Trophoblast cell (in vitro differentiated cells and primary cell): ENCODE data around the gene CACNA2D3. TPM values are rescaled to one million over a fixed set of nuclear protein-coding genes. Genes with fewer than 3 reads are reported as not detected.
A peak's percentile ranks its signal among the peaks of the same experiment; 100 is the strongest.

Experiments used
- DNase-seq, 2 donors: peaks; one replicate each; pipeline ENCODE4 v3.0.0-alpha.2; 2016
- H2AFZ ChIP-seq: 2 replicates; pipeline ENCODE4 v1.6.1; 2013; ENCODE audit warnings: low read length, moderate library complexity, mild to moderate bottlenecking; ENCODE audit not compliant: insufficient read depth, poor library complexity
- H2AK5ac ChIP-seq: 2 replicates; pipeline ENCODE4 v1.6.1; 2013; ENCODE audit warnings: mild to moderate bottlenecking, low read length
- H2BK120ac ChIP-seq: 2 replicates; pipeline ENCODE4 v1.6.1; 2013; ENCODE audit warnings: low read length, mild to moderate bottlenecking, moderate library complexity; ENCODE audit not compliant: insufficient read depth, poor library complexity
- H2BK12ac ChIP-seq: 2 replicates; pipeline ENCODE4 v1.6.1; 2013; ENCODE audit warnings: mild to moderate bottlenecking, low read length, moderate library complexity
- H2BK5ac ChIP-seq: 2 replicates; pipeline ENCODE4 v1.6.1; 2013; ENCODE audit warnings: low read length, low read depth, moderate library complexity, mild to moderate bottlenecking; ENCODE audit not compliant: poor library complexity
- H3K14ac ChIP-seq: 2 replicates; pipeline ENCODE4 v1.6.1; 2013; ENCODE audit warnings: mild to moderate bottlenecking, low read length
- H3K18ac ChIP-seq: 2 replicates; pipeline ENCODE4 v1.6.1; 2013; ENCODE audit warnings: mild to moderate bottlenecking, low read length
- H3K23ac ChIP-seq: 2 replicates; pipeline ENCODE4 v1.6.1; 2013; ENCODE audit warnings: low read length
- H3K27ac ChIP-seq: 2 replicates; pipeline ENCODE4 v1.5.1; 2013; ENCODE audit warnings: low read depth, mild to moderate bottlenecking, inconsistent platforms, low read length, moderate library complexity
- H3K27me3 ChIP-seq: 2 replicates; pipeline ENCODE4 v1.6.1; 2013; ENCODE audit warnings: inconsistent platforms, mild to moderate bottlenecking, low read length, moderate library complexity; ENCODE audit not compliant: insufficient read depth
- H3K36me3 ChIP-seq, 2 experiments: 1 replicate in 1 of 2; 2 replicates in 1 of 2; pipeline ENCODE4 v1.6.1; 2013; ENCODE audit warnings: low read length in 2 of 2, mild to moderate bottlenecking in 2 of 2, moderate library complexity in 1 of 2; ENCODE audit not compliant: insufficient read depth in 2 of 2, control insufficient read depth in 1 of 2
- H3K4ac ChIP-seq: 2 replicates; pipeline ENCODE4 v1.6.1; 2013; ENCODE audit warnings: low read depth, mild to moderate bottlenecking, low read length, moderate library complexity
- H3K4me1 ChIP-seq, 2 experiments: 1 replicate in 1 of 2; 2 replicates in 1 of 2; pipeline ENCODE4 v1.6.1; 2013; ENCODE audit warnings: low read length in 2 of 2, mild to moderate bottlenecking in 2 of 2, moderate library complexity in 1 of 2; ENCODE audit not compliant: insufficient read depth in 2 of 2, control insufficient read depth in 1 of 2
- H3K4me2 ChIP-seq: 2 replicates; pipeline ENCODE4 v1.6.1; 2013; ENCODE audit warnings: inconsistent platforms, mild to moderate bottlenecking, low read length, moderate library complexity
- H3K4me3 ChIP-seq: 2 replicates; pipeline ENCODE4 v1.5.1; 2013; ENCODE audit warnings: mild to moderate bottlenecking, low read depth, low read length, inconsistent platforms
- H3K79me1 ChIP-seq: one replicate; pipeline ENCODE4 v1.6.1; 2013; ENCODE audit warnings: low read length
- H3K79me2 ChIP-seq: 2 replicates; pipeline ENCODE4 v1.6.1; 2013; ENCODE audit warnings: low read length, mild to moderate bottlenecking; ENCODE audit not compliant: control insufficient read depth, insufficient read depth, poor library complexity
- H3K9ac ChIP-seq: 2 replicates; pipeline ENCODE4 v1.6.1; 2013; ENCODE audit warnings: mild to moderate bottlenecking, low read length
- H3K9me3 ChIP-seq: 2 replicates; pipeline ENCODE4 v1.6.1; 2013; ENCODE audit warnings: low read depth, mild to moderate bottlenecking, control low read depth, inconsistent platforms, low read length; ENCODE audit not compliant: insufficient read depth
- H4K12ac ChIP-seq: 2 replicates; pipeline ENCODE4 v1.6.1; 2013; ENCODE audit warnings: low read depth, mild to moderate bottlenecking, low read length, moderate library complexity
- H4K8ac ChIP-seq: 2 replicates; pipeline ENCODE4 v1.6.1; 2013; ENCODE audit warnings: low read depth, mild to moderate bottlenecking, low read length, moderate library complexity
- H4K91ac ChIP-seq: one replicate; pipeline ENCODE4 v1.6.1; 2013; ENCODE audit warnings: low read depth, mild to moderate bottlenecking, low read length, moderate library complexity
- WGBS: extraction: QIAGEN DNeasy Blood & Tissue Kit; methylation state at CpG from one replicate; pipeline ENCODE4 v1.1.7; 2013; ENCODE audit warnings: missing lambda C conversion rate; ENCODE audit not compliant: insufficient read length, insufficient coverage; ENCODE audit errors: extremely low coverage; 5-methylcytosine and 5-hydroxymethylcytosine counted together
- polyA plus RNA-seq: library from polyadenylated mRNA; stranded (reverse); fragments of 200-250 nt; gene quantifications from 2 replicates; pipeline ENCODE4 v1.2.3, GENCODE V29; 2013

Gene CACNA2D3
- polyA plus RNA-seq: 3.0 and 3.6 TPM in 2 replicates

- H3K18ac ChIP-seq: no peak within 1 kb of the TSS
- peaks cover 2% of the 10 kb centered on the region for H3K79me2 ChIP-seq
- peak within 1 kb of the TSS; percentile 70 for H3K4me3 ChIP-seq
- H3K4me2 ChIP-seq: peak within 1 kb of the TSS; percentile 98
- no peak within 1 kb of the TSS for H2BK120ac ChIP-seq
- peak in 1 of 2 donors; percentile 39 for DNase-seq
- H3K27me3 ChIP-seq: peaks cover 48% of the 10 kb centered on the region
- H3K4ac ChIP-seq: no peak within 1 kb of the TSS
- no peak within 1 kb of the TSS for H2BK12ac ChIP-seq
- H3K79me1 ChIP-seq: no peaks in the 10 kb centered on the region
- no peak within 1 kb of the TSS for H3K23ac ChIP-seq
- H2AK5ac ChIP-seq: no peak within 1 kb of the TSS
- no peak within 1 kb of the TSS for H3K27ac ChIP-seq
- no peak within 1 kb of the TSS for H2BK5ac ChIP-seq
- H3K9ac ChIP-seq: no peak within 1 kb of the TSS
- H2AFZ ChIP-seq: peak within 1 kb of the TSS; percentile 61
- H4K12ac ChIP-seq: no peak within 1 kb of the TSS
- no peak within 1 kb of the TSS for H4K91ac ChIP-seq
- no peak within 1 kb of the TSS for H4K8ac ChIP-seq
- H3K9me3 ChIP-seq: peaks cover 2% of the 10 kb centered on the region
- H3K36me3 ChIP-seq: no peaks in the 10 kb centered on the region
- no peak within 1 kb of the TSS for H3K14ac ChIP-seq
- no CpG with 5 or more reads among the region's 100 CpGs for WGBS
- H3K4me1 ChIP-seq: peaks cover 8 to 10% of the 10 kb centered on the region in 2 experiments
Measured at GRCh38 chr3:54122324-54123002, at the start of gene CACNA2D3. TSS of gene CACNA2D3 (plus strand) at chr3:54122552.

GRCh38 chr3:54073386-54073785, 49.0 kb upstream of the CACNA2D3 start:
- no CpG with 5 or more reads among the region's 4 CpGs for WGBS
- H3K18ac ChIP-seq: no peak overlapping the region
- H3K4ac ChIP-seq: no peak overlapping the region
- H3K27ac ChIP-seq: no peak overlapping the region
- H3K23ac ChIP-seq: no peak overlapping the region
- no peaks in the 10 kb centered on the region for H3K36me3 ChIP-seq
- H2BK120ac ChIP-seq: no peak overlapping the region
- no peak overlapping the region for H3K9ac ChIP-seq
- H2BK5ac ChIP-seq: no peak overlapping the region
- no peaks in the 10 kb centered on the region for H3K79me1 ChIP-seq
- H3K4me3 ChIP-seq: no peak overlapping the region
- peaks cover 3 to 6% of the 10 kb centered on the region in 2 experiments for H3K4me1 ChIP-seq
- no peak overlapping the region for H2AK5ac ChIP-seq
- no peak overlapping the region for H3K14ac ChIP-seq
- H4K12ac ChIP-seq: no peak overlapping the region
- H3K27me3 ChIP-seq: no peaks in the 10 kb centered on the region
- no peak overlapping the region for H4K8ac ChIP-seq
- no peak overlapping the region for H2BK12ac ChIP-seq
- H3K4me2 ChIP-seq: no peak overlapping the region
- H4K91ac ChIP-seq: no peak overlapping the region
- H3K9me3 ChIP-seq: peaks cover 10% of the 10 kb centered on the region
- no peaks in the 10 kb centered on the region for H3K79me2 ChIP-seq
- H2AFZ ChIP-seq: no peak overlapping the region
- no peak for DNase-seq

GRCh38 chr3:54079314-54079713, 43.0 kb upstream of the CACNA2D3 start:
- no peaks in the 10 kb centered on the region for H3K27me3 ChIP-seq
- no peak overlapping the region for H3K23ac ChIP-seq
- no peak for DNase-seq
- no peak overlapping the region for H3K14ac ChIP-seq
- no CpG with 5 or more reads among the region's 4 CpGs for WGBS
- no peaks in the 10 kb centered on the region for H3K79me1 ChIP-seq
- H4K91ac ChIP-seq: no peak overlapping the region
- H4K12ac ChIP-seq: no peak overlapping the region
- H2BK5ac ChIP-seq: no peak overlapping the region
- H3K4me1 ChIP-seq: no peaks in the 10 kb centered on the region
- H3K79me2 ChIP-seq: no peaks in the 10 kb centered on the region
- H2AK5ac ChIP-seq: no peak overlapping the region
- no peak overlapping the region for H3K27ac ChIP-seq
- H3K9me3 ChIP-seq: no peaks in the 10 kb centered on the region
- H3K18ac ChIP-seq: no peak overlapping the region
- no peak overlapping the region for H3K9ac ChIP-seq
- H2AFZ ChIP-seq: no peak overlapping the region
- no peak overlapping the region for H3K4ac ChIP-seq
- no peak overlapping the region for H2BK120ac ChIP-seq
- H3K4me3 ChIP-seq: no peak overlapping the region
- no peak overlapping the region for H3K4me2 ChIP-seq
- no peak overlapping the region for H2BK12ac ChIP-seq
- H3K36me3 ChIP-seq: no peaks in the 10 kb centered on the region
- H4K8ac ChIP-seq: no peak overlapping the region

- H3K36me3 ChIP-seq: no peaks in the 10 kb centered on the region
- no peak overlapping the region for H3K9ac ChIP-seq
- no peak overlapping the region for H3K14ac ChIP-seq
- no peak overlapping the region for H3K27ac ChIP-seq
- H4K91ac ChIP-seq: no peak overlapping the region
- no peak overlapping the region for H4K8ac ChIP-seq
- no peaks in the 10 kb centered on the region for H3K79me1 ChIP-seq
- H3K4me3 ChIP-seq: no peak overlapping the region
- H3K79me2 ChIP-seq: no peaks in the 10 kb centered on the region
- H2AK5ac ChIP-seq: no peak overlapping the region
- no CpG with 5 or more reads among the region's 9 CpGs for WGBS
- no peak overlapping the region for H2BK120ac ChIP-seq
- H3K4me2 ChIP-seq: no peak overlapping the region
- no peak overlapping the region for H3K18ac ChIP-seq
- no peaks in the 10 kb centered on the region for H3K27me3 ChIP-seq
- H4K12ac ChIP-seq: no peak overlapping the region
- DNase-seq: no peak
- no peak overlapping the region for H3K23ac ChIP-seq
- no peak overlapping the region for H2BK12ac ChIP-seq
- no peak overlapping the region for H3K4ac ChIP-seq
- H2BK5ac ChIP-seq: no peak overlapping the region
- H2AFZ ChIP-seq: no peak overlapping the region
- H3K4me1 ChIP-seq: no peaks in the 10 kb centered on the region
- no peaks in the 10 kb centered on the region for H3K9me3 ChIP-seq
Measured at GRCh38 chr3:54079730-54080325, 42.5 kb upstream of the CACNA2D3 start.
